ENCODE measurements around the gene CRISPLD2.

Gene CRISPLD2

DNA sequence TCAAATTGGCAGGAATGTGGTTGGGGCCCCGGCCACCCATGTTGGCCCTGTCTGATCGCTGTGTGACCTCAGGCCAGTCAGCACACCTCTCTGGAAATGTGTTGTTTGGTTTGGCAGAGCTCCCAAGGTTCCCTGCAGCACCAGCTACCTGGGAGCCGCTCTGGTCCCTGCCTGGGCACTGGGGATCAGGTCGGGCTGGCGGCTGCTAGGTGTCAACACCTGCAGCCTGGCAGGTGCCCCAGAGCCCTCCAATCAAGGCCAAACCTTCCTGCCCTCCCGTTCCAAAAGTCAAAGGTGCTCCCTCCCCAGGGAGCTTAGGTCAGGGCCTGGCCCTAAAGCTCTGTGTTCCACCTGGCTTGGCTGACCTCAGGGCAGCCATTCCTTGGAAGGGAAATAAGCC is 135.6 kb downstream of the CRISPLD2 start:
- Histone ChIP-seq H3K27ac (no peak overlapping the region), H3K9me3 (ENCODE audit: severe bottlenecking) (no peaks in the 10 kb centered on the region), H3K4me3 (ENCODE audit: low read depth, low read length) (no peak overlapping the region), H3K27me3 (ENCODE audit: insufficient read depth, low read depth, severe bottlenecking) (no peaks in the 10 kb centered on the region), H3K36me3 (no peaks in the 10 kb centered on the region)
- DNase-seq, result no peak
- TF ChIP-seq, protein P1, sequence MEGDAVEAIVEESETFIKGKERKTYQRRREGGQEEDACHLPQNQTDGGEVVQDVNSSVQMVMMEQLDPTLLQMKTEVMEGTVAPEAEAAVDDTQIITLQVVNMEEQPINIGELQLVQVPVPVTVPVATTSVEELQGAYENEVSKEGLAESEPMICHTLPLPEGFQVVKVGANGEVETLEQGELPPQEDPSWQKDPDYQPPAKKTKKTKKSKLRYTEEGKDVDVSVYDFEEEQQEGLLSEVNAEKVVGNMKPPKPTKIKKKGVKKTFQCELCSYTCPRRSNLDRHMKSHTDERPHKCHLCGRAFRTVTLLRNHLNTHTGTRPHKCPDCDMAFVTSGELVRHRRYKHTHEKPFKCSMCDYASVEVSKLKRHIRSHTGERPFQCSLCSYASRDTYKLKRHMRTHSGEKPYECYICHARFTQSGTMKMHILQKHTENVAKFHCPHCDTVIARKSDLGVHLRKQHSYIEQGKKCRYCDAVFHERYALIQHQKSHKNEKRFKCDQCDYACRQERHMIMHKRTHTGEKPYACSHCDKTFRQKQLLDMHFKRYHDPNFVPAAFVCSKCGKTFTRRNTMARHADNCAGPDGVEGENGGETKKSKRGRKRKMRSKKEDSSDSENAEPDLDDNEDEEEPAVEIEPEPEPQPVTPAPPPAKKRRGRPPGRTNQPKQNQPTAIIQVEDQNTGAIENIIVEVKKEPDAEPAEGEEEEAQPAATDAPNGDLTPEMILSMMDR (IDR thresholded peaks at IDR 0.05; ENCODE audit: low read depth, low read length), result no peak

DNA sequence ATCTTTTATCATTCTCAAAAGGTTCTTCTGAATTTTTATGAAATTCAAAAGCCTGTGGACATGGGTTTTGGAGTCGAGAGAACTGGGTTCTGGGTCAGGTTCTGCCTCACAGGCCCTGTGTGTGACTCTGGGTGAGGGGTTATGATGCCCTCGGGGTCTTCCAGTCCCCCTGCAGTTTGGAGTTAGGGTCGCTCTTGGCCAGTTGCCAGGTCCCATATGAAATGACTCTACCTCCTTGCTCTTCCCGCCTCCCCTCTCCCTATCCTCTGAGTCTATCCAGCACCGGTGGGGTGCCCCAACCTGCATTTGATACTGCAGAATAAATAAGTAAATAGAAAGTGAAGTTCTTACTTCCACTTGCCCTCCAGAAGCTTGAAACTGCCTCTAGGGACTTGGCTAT is 137.4 kb downstream of the CRISPLD2 start:
- TF ChIP-seq, protein P1 (IDR thresholded peaks at IDR 0.05; ENCODE audit: low read depth, low read length), result no peak
- no peak for DNase-seq

DNA sequence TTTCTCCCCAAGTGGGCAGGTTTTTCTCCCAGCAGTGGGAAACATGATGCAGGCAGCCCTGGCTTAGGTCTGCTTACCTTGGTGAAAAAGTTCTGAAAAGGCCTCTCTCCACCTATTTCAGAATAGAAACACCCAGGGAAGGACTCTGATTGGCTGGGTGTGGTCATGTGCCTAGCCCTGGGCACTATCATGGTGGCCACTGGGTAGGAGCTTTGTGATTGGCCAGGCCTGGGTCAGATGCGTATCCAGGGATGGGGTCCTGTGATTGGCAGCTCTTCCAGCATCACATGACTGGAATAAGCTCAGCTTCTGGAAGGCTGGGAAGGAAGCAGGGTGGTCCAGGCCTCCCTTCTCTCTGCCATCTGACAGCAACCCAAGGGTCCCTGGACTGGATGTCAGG is 138.0 kb downstream of the CRISPLD2 start:
- no peak for DNase-seq
- Histone ChIP-seq H3K27ac (no peak overlapping the region), H3K4me3 (ENCODE audit: low read depth, low read length) (no peak overlapping the region), H3K36me3 (no peaks in the 10 kb centered on the region), H3K9me3 (ENCODE audit: severe bottlenecking) (no peaks in the 10 kb centered on the region), H3K27me3 (ENCODE audit: insufficient read depth, low read depth, severe bottlenecking) (no peaks in the 10 kb centered on the region)
- TF ChIP-seq, protein P1 (IDR thresholded peaks at IDR 0.05; ENCODE audit: low read depth, low read length), result no peak

More for the DNA sequence above, 137.4 kb downstream of the CRISPLD2 start:
- no peak overlapping the region for H3K27ac ChIP-seq
- H3K9me3 ChIP-seq (ENCODE audit: severe bottlenecking), result no peaks in the 10 kb centered on the region
- no peak overlapping the region for H3K4me3 ChIP-seq (ENCODE audit: low read depth, low read length)
- no peaks in the 10 kb centered on the region for H3K27me3 ChIP-seq (ENCODE audit: insufficient read depth, low read depth, severe bottlenecking)
- H3K36me3 ChIP-seq, result no peaks in the 10 kb centered on the region
